ENCODE results near the gene OPTC. TPM values are rescaled to one million over a fixed set of nuclear protein-coding genes. Genes with fewer than 3 reads are reported as not detected.
A peak's percentile ranks its signal among the peaks of the same experiment; 100 is the strongest.

The OPTC gene
- total RNA-seq, 1 donor: not detected

GRCh38 chr1:203450479-203451149, 43.3 kb upstream of the OPTC start:
- no peak overlapping the region for H3K4me3 ChIP-seq (ENCODE audit: low read depth, low read length)
- DNase-seq (ENCODE audit: low read depth): no peak
- no peak for TF ChIP-seq CTCF (IDR thresholded peaks at IDR 0.05; ENCODE audit: insufficient read depth, low read length)

GRCh38 chr1:203451836-203452784, 41.8 kb upstream of the OPTC start:
- no peak for TF ChIP-seq CTCF (IDR thresholded peaks at IDR 0.05; ENCODE audit: insufficient read depth, low read length)
- no peak overlapping the region for H3K4me3 ChIP-seq (ENCODE audit: low read depth, low read length)
- peak; percentile 55 for DNase-seq (ENCODE audit: low read depth)

GRCh38 chr1:203453016-203453415, 40.9 kb upstream of the OPTC start:
- no peak for DNase-seq (ENCODE audit: low read depth)
- no peak for TF ChIP-seq CTCF (IDR thresholded peaks at IDR 0.05; ENCODE audit: insufficient read depth, low read length)

GRCh38 chr1:203453616-203454015, 40.3 kb upstream of the OPTC start:
- no peak for DNase-seq (ENCODE audit: low read depth)
- no peak overlapping the region for H3K4me3 ChIP-seq (ENCODE audit: low read depth, low read length)
- TF ChIP-seq CTCF (IDR thresholded peaks at IDR 0.05; ENCODE audit: insufficient read depth, low read length): no peak

More at GRCh38 chr1:203453016-203453415, 40.9 kb upstream of the OPTC start:
- no peak overlapping the region for H3K4me3 ChIP-seq (ENCODE audit: low read depth, low read length)

- no peak for DNase-seq (ENCODE audit: low read depth)
- no peak for TF ChIP-seq CTCF (IDR thresholded peaks at IDR 0.05; ENCODE audit: insufficient read depth, low read length)
- H3K4me3 ChIP-seq (ENCODE audit: low read depth, low read length): no peak overlapping the region
Measured at GRCh38 chr1:203454986-203455471, 38.9 kb upstream of the OPTC start.

- no peak for DNase-seq (ENCODE audit: low read depth)
- TF ChIP-seq CTCF (IDR thresholded peaks at IDR 0.05; ENCODE audit: insufficient read depth, low read length): no peak
- no peak overlapping the region for H3K4me3 ChIP-seq (ENCODE audit: low read depth, low read length)
Measured at GRCh38 chr1:203455706-203456105, 38.2 kb upstream of the OPTC start.
